Left kidney (tissue), 8 donors: Measurements from ENCODE around the gene FTO. TPM values are rescaled to one million over a fixed set of nuclear protein-coding genes. Genes with fewer than 3 reads are reported as not detected.
"Not testable (repeated sequence)": the region's sequence is repeated elsewhere in the genome, so short reads cannot be mapped to it uniquely, and the experiment has no call there.

Experiments used
- DNase-seq: peaks from one replicate; pipeline ENCODE4 v3.0.0-alpha.2; 2013
- long read RNA-seq, 8 donors: transcript quantifications; one replicate each; lab custom pipeline, GENCODE V29; 2026
- polyA plus RNA-seq: library from polyadenylated mRNA; unstranded; fragments of 120-200 nt; gene quantifications from one replicate; pipeline ENCODE4 v1.2.1, GENCODE V29; 2013; ENCODE audit not compliant: insufficient read length

Gene FTO
- polyA plus RNA-seq: 106 TPM
- long read RNA-seq, donor 1, full-length matches to known transcripts: 15 of 15 reads
- long read RNA-seq, donor 1, partial matches to known transcripts: 0 of 15 reads
- long read RNA-seq, donor 1, other reads (novel, unspliced or antisense): 0 of 15 reads
- long read RNA-seq, donor 2, full-length matches to known transcripts: 10 of 45 reads
- long read RNA-seq, donor 2, partial matches to known transcripts: 35 of 45 reads
- long read RNA-seq, donor 2, other reads (novel, unspliced or antisense): 0 of 45 reads
- long read RNA-seq, donor 3, full-length matches to known transcripts: 15 of 15 reads
- long read RNA-seq, donor 3, partial matches to known transcripts: 0 of 15 reads
- long read RNA-seq, donor 3, other reads (novel, unspliced or antisense): 0 of 15 reads
- long read RNA-seq, donor 4: 0 reads
- long read RNA-seq, donor 5, full-length matches to known transcripts: 8 of 8 reads
- long read RNA-seq, donor 5, partial matches to known transcripts: 0 of 8 reads
- long read RNA-seq, donor 5, other reads (novel, unspliced or antisense): 0 of 8 reads
- long read RNA-seq, donor 6, full-length matches to known transcripts: 14 of 14 reads
- long read RNA-seq, donor 6, partial matches to known transcripts: 0 of 14 reads
- long read RNA-seq, donor 6, other reads (novel, unspliced or antisense): 0 of 14 reads
- long read RNA-seq, donor 7, full-length matches to known transcripts: 14 of 14 reads
- long read RNA-seq, donor 7, partial matches to known transcripts: 0 of 14 reads
- long read RNA-seq, donor 7, other reads (novel, unspliced or antisense): 0 of 14 reads
- long read RNA-seq, donor 8, full-length matches to known transcripts: 8 of 8 reads
- long read RNA-seq, donor 8, partial matches to known transcripts: 0 of 8 reads
- long read RNA-seq, donor 8, other reads (novel, unspliced or antisense): 0 of 8 reads

- peak; percentile 98 for DNase-seq
Observed at GRCh38 chr16:53703590-53704444, at the start of gene FTO, which contains the start of gene RPGRIP1L. Gene FTO, plus strand, starts transcription at chr16:53704156. Gene RPGRIP1L, minus strand, starts transcription at chr16:53703859. Its CDS starts 3,136 bp downstream, at chr16:53700723.

DNA sequence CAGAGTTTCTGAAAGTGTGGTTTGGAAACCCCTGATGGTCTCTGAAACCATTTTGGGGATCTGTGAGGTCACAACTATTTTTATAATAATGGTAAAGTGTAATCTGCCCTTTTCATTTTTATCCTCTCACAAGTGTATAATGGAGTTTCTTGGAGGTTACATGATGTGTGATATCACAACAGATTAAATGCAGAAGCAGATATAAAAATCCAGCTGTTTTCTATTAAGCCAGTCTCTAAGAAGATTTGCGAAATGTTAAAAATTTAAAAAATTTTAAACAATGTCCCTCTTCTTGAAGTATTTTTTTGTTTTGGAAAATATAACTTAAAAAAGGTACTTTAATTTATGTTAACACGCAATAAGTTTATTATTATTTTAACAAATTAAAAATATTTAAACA lies 49.0 kb upstream of the FTO start:
- no peak for DNase-seq

DNA sequence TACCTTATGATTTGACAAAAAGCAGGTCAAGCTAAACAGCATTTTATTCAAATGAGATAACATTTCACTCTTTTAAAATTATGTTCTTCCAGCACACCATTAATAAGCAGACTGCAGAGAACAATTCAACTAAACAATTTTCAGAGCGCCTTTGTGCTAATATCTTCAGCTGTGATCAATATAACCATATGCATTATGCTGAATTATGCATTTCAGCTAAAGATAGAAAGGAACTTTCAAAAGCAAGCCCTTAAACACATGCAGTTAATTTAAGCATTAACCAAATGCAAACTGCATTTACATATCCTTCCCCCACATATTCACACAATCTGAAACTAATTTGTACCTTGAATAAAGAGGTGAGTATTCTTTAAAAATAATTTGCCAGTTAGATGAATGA lies 41.9 kb upstream of the FTO start:
- DNase-seq: no peak

- no peak for DNase-seq
Observed at GRCh38 chr16:53664724-53665345, 39.1 kb upstream of the FTO start.

GRCh38 chr16:53666786-53667415 lies 37.1 kb upstream of the FTO start:
- no peak for DNase-seq

DNA sequence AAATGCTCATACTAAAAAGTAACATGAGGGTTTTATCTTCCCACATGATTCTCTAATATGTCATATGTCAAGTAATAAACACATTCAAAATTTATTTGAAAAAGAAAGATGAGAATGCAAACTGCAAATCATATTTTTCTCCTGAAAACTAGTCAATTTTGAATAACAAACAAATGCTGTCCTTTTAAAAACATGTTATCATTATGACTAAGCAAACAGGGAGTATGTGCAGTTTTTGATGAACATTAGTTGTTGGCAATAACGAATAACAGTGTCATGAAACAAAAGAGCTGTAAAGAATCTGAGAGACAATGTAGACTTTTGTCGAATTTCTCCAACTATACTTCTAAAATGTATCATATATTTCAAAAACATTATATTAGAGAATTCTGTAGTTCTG lies 35.1 kb upstream of the FTO start:
- no peak for DNase-seq

DNA sequence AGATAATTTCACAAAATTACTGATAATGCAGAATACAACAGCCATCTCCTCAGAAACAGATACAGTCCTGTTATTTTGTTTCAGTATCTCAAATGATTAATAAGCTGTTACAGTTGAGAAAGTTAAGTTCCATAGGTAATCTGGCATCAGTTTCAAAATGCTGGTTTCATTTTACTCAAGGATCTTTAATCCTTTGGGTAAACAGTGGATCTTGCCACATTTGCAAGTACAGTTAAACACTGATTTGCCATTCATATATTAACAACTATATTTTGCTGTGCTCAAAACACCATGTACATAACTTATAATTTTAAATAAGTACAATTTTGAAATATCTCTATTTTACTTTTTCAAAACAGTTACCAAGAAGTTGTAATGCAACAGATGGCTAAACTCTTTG lies 31.5 kb upstream of the FTO start:
- no peak for DNase-seq

DNA sequence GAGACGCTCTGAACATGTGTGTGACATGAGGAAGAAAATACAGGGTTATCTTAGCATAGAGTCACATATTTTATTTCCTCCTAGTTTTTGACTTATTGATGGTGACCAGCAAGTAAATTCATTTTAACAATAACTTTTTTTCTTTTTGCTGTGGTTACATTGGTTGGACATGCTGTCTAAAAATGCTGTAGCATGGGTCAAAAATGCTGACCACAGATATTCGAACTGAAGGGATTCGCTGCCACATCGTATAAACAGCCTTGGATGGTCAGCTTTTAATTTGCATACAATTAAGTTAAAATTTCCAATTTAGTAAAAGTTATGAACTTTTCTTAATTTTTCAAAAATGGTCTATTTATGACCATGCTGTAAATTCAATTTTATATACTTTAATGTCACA lies 30.8 kb upstream of the FTO start:
- no peak for DNase-seq

DNA sequence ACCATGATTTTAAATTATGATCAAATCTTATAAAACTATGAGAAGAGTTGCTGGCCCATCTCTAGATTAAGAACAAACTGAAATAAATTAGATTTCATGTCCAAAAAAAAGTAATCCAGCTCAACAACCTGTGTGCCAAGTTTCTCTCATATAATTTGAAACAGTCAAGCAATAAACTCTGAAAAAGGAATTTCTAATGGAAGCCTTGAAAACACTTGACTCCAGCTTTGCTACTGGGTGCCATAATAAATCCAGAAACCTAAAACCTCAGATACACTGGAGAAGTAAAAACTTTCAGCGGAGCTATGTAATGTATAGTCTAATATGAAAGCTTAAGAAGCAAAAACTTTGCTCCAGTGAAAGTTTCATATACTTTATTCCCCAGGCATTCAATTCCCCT lies 25.8 kb upstream of the FTO start:
- no peak for DNase-seq

GRCh38 chr16:53678756-53679343 lies 25.1 kb upstream of the FTO start:
- DNase-seq: no peak

- DNase-seq: no peak
Observed at GRCh38 chr16:53680756-53681155, 23.2 kb upstream of the FTO start.

- no peak for DNase-seq
Observed at GRCh38 chr16:53681354-53681753, 22.6 kb upstream of the FTO start.

DNA sequence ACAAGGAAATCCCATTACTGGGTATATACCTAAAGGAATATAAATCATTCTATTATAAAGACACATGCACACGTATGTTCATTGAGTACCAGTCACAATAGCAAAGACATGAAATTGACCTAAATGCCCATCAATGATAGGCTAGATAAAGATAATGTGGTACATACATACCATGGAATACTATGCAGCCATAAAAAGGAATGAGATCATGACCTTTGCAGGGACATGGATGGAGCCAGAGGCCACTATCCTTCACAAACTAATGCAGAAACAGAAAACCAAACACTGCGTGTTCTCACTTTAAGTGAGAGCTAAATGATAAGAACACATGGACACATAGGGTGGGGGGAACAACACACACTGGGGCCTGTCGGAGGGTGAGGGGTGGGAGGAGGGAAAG lies 18.6 kb upstream of the FTO start:
- not testable (repeated sequence) for DNase-seq

- DNase-seq: no peak
Observed at GRCh38 chr16:53686710-53687109, 17.2 kb upstream of the FTO start.

GRCh38 chr16:53689636-53690035 lies 14.3 kb upstream of the FTO start:
- DNase-seq: no peak

DNA sequence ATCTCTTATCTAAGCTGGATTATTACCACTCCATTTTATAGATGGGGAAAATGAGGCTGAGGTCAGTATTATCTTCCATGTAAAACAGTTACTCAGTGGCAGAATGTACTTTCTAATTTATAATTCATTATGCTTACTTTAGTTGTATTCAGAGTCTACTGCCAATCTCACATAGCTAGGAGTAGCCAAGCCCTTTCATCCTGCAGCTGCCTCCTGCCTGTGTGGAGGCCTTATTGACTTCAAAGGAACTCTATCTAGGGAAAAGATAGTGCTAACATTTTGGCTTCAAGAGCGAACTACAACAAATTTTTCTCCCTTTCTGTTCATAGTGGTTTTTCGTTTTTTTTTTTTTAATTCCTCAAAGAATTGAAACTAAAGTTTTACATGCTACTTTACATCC lies 13.2 kb upstream of the FTO start:
- no peak for DNase-seq

DNA sequence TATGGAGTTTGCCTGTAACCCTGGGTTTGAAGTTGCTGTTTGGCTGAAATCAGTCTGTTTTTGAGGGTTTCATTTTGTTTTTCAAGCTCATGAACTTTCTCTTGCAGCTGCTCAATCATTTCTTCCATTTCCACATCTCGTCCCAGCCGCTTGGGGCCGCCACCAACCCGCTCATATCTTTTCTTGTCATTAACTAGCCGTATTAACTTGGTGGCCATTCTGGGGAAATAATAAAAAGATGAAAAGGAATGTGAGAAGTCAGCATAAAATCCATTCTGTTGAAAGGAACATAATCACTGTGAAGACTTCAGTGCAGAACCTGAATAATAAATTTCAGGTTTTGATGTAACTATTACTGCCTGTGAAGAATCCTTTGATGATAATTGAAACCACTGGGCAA lies 11.8 kb upstream of the FTO start:
- no peak for DNase-seq

- DNase-seq: no peak
Observed at GRCh38 chr16:53693320-53693719, 10.6 kb upstream of the FTO start.

GRCh38 chr16:53695070-53695469 lies 8.9 kb upstream of the FTO start:
- no peak for DNase-seq

- not testable (repeated sequence) for DNase-seq
Observed at GRCh38 chr16:53698271-53698670, 5.7 kb upstream of the FTO start.

DNA sequence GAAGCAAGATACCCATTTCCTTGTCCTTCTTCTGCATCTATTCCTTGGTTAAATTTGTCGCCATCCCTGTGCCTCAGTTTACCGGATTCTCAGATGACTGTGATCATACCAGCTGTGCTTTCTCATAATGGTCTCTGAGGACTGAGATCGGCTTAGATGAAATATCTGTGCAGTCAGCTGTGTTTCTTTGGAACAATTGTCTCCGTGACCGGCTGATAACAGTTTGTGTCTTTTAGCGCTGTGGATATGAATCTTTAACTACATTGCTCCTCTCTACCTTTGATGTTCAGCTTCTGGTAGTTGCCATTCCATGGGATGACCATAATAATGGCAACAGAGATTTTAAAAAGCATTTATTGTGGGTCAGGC lies 473 bp downstream of the FTO start:
- no peak for DNase-seq
